Measurements from ENCODE around the gene CSF1.

- TF ChIP-seq CTCF (IDR thresholded peaks at IDR 0.05; ENCODE audit: poor library complexity) (no peak), EZH2 (IDR thresholded peaks at IDR 0.05; ENCODE audit: borderline replicate concordance) (no peak), EZH2phosphoT487 (IDR thresholded peaks at IDR 0.05; ENCODE audit: low read depth, severe bottlenecking, unreplicated experiment) (no peak)
Observed at GRCh38 chr1:109873278-109874175, 37.1 kb upstream of the CSF1 start.
